Measurements from ENCODE around the gene GSTO1. TPM values are rescaled to one million over a fixed set of nuclear protein-coding genes. Genes with fewer than 3 reads are reported as not detected.
A peak's percentile ranks its signal among the peaks of the same experiment; 100 is the strongest.

GSTO1 gene
- total RNA-seq, 2 donors from 2014 or later, result 257 to 291 TPM

GRCh38 chr10:104297697-104298660, 43.3 kb downstream of the GSTO1 start:
- Histone ChIP-seq H3K4me1 (peaks cover 0 to 58% of the 10 kb centered on the region in 2 donors), H3K36me3 (no peaks in the 10 kb centered on the region), H3K4me3 (no peak overlapping the region), H3K9me3 (no peaks in the 10 kb centered on the region), H3K27me3 (no peaks in the 10 kb centered on the region), H3K27ac (peak overlapping the region; percentile 96 to 97)
- DNase-seq (ENCODE audit: low spot score), result no peak
- TF ChIP-seq CTCF (IDR thresholded peaks at IDR 0.05), result peak; percentile 18 to 57

- no peak for DNase-seq (ENCODE audit: low spot score)
- H3K4me3 ChIP-seq, result no peak overlapping the region
These were observed 44.6 kb downstream of the GSTO1 start for GRCh38 chr10:104299031-104299904.

DNA sequence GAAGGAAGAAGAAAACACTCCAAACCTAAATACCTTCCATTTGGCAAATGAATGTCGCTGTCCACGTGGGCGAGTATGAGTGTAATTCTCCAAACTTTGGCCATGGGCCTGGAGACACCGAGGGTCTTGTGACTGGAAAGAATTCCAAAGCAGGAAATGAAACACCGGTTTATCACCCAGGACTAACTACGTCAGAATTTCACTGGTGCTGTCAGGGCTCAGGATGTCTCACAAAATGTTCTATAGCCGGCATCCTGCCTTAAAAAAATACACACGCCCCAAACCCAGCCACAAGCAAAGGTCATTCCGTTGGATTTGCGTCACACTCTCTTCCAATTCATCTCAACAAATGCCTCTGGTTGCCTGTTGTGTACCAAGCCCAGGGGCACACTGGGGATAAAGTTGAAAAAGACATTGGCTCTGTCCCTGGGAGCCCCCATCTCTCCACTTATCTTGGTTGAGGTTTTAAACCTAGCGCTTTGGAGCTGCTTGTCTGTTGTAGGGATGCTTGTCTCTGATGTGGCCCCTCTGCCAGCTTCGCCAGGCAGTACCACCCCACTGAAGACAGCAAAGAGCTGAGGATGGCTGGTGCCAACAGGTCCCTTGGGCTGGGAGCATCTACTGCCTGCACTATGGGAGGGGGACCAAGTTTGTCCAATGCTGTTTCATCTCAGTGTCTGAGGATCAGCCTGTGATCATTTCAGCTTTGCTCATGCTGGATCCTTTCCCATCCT, 45.5 kb downstream of the GSTO1 start:
- Histone ChIP-seq H3K9me3 (no peaks in the 10 kb centered on the region), H3K27me3 (no peaks in the 10 kb centered on the region), H3K4me3 (peak overlapping the region in 1 of 2 donors; percentile 5), H3K4me1 (peaks cover 0 to 80% of the 10 kb centered on the region in 2 donors), H3K36me3 (no peaks in the 10 kb centered on the region), H3K27ac (peak overlapping the region; percentile 96 to 97)
- TF ChIP-seq CTCF (IDR thresholded peaks at IDR 0.05), result no peak
- peak; percentile 93 for DNase-seq (ENCODE audit: low spot score)

More at GRCh38 chr10:104299031-104299904, 44.6 kb downstream of the GSTO1 start:
- no peaks in the 10 kb centered on the region for H3K27me3 ChIP-seq
- H3K36me3 ChIP-seq, result no peaks in the 10 kb centered on the region
- no peak for TF ChIP-seq CTCF (IDR thresholded peaks at IDR 0.05)
- peak overlapping the region; percentile 96 to 97 for H3K27ac ChIP-seq
- H3K4me1 ChIP-seq, result peaks cover 0 to 71% of the 10 kb centered on the region in 2 donors
- H3K9me3 ChIP-seq, result no peaks in the 10 kb centered on the region

DNA sequence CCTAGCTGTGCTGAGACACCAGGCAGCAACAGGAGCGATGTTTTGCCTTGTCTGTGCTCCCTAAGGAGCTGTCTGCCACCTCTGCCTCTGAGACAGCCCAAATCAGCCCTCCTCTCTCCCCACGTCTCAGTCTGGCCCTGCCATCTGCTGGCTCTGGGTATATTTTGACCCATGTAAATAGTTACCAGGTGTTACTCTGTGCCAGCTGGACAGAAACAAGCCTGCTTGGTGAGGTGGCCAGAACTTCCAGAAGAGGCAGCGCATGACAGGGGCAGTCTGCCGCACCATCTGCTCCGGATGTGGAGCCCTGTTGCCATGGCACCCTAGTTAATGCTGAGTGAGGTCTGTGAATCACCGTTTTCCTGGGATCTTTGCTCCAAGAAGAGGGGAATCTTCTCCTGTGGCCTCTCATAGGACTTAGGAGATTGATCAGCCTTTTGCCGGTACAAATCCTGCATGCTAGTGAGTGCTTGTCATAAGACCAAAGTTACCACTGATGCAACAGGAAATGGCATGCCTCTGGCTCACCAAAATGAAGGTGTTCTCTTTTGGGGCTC, 46.1 kb downstream of the GSTO1 start:
- Histone ChIP-seq H3K36me3 (no peaks in the 10 kb centered on the region), H3K27me3 (no peaks in the 10 kb centered on the region), H3K4me3 (no peak overlapping the region), H3K4me1 (peaks cover 0 to 86% of the 10 kb centered on the region in 2 donors), H3K27ac (peak overlapping the region; percentile 96 to 97), H3K9me3 (no peaks in the 10 kb centered on the region)
- peak; percentile 91 for DNase-seq (ENCODE audit: low spot score)
- no peak for TF ChIP-seq CTCF (IDR thresholded peaks at IDR 0.05)
